Prostate gland (tissue), 2 donors: ENCODE results near the gene NR0B2.

Source experiments
- POLR2A ChIP-seq: fragments of 450-650 bp; IDR thresholded peaks from one replicate; pipeline ENCODE4 v1.6.1; 2016; ENCODE audit warnings: antibody characterized with exemption, mild to moderate bottlenecking
- POLR2AphosphoS5 ChIP-seq: sonication (generic); formaldehyde crosslinking; IDR thresholded peaks from one replicate; pipeline ENCODE4 v1.6.1; 2017; ENCODE audit warnings: antibody characterized with exemption
- TF ChIP-seq, protein P1 (sequence below), 4 experiments: fragments of 200-600 bp in 2 of 4; fragments of 450-650 bp in 2 of 4; sonication (generic) in 2 of 4; IDR thresholded peaks; 1 replicate in 3 of 4; 2 replicates in 1 of 4; pipeline ENCODE4 v1.5.1; 2016 to 2019; ENCODE audit warnings: antibody characterized with exemption in 4 of 4, mild to moderate bottlenecking in 2 of 4, moderate library complexity in 2 of 4

DNA sequence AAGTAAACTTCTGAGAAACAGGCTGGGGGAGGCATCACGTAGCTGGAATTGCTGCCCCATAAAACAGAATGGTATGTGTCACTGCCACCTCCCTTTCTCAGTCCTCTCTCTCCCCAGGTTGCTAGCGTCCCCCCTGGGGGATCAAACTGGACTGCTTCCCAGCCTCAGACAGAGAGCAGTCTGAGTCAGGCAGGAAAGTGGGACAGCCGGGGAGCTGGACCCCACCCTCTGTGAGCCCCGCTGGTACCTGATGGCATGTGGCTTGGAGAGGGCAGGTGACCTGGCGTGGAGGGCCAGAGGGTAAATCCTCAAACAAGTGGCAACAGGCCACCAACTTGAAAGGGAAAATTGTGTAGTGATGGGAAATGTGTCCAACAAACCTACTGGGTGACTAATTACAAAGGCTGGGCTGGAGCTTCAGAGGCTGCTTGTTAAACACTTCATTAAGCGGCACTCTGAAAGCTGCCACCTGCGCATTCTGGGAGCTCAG lies 51.8 kb downstream of the NR0B2 start:
- TF ChIP-seq, protein P1, sequence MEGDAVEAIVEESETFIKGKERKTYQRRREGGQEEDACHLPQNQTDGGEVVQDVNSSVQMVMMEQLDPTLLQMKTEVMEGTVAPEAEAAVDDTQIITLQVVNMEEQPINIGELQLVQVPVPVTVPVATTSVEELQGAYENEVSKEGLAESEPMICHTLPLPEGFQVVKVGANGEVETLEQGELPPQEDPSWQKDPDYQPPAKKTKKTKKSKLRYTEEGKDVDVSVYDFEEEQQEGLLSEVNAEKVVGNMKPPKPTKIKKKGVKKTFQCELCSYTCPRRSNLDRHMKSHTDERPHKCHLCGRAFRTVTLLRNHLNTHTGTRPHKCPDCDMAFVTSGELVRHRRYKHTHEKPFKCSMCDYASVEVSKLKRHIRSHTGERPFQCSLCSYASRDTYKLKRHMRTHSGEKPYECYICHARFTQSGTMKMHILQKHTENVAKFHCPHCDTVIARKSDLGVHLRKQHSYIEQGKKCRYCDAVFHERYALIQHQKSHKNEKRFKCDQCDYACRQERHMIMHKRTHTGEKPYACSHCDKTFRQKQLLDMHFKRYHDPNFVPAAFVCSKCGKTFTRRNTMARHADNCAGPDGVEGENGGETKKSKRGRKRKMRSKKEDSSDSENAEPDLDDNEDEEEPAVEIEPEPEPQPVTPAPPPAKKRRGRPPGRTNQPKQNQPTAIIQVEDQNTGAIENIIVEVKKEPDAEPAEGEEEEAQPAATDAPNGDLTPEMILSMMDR (IDR thresholded peaks at IDR 0.05) = no peak
- no peak for TF ChIP-seq POLR2A
- TF ChIP-seq POLR2AphosphoS5 = no peak
